Endodermal cell (in vitro differentiated cells): ENCODE results near the gene NSG1. TPM values are rescaled to one million over a fixed set of nuclear protein-coding genes. Genes with fewer than 3 reads are reported as not detected.

ENCODE experiments used
- DNase-seq: peaks from one replicate; pipeline ENCODE4 v3.0.0-alpha.2; 2017
- H3K27ac ChIP-seq: 2 replicates; pipeline ENCODE4 v1.5.1; 2013; ENCODE audit warnings: mild to moderate bottlenecking, low read depth, low read length, moderate library complexity
- H3K27me3 ChIP-seq: 2 replicates; pipeline ENCODE4 v1.6.1; 2013; ENCODE audit warnings: mild to moderate bottlenecking, low read length, moderate library complexity; ENCODE audit not compliant: insufficient read depth, control insufficient read depth, poor library complexity, severe bottlenecking
- H3K36me3 ChIP-seq: 2 replicates; pipeline ENCODE4 v1.7.0; 2013; ENCODE audit warnings: mild to moderate bottlenecking, low read length, moderate library complexity; ENCODE audit not compliant: control insufficient read depth, insufficient read depth
- H3K4me1 ChIP-seq: one replicate; pipeline ENCODE4 v1.7.0; 2013; ENCODE audit warnings: low read length; ENCODE audit not compliant: control insufficient read depth, insufficient read depth
- H3K4me3 ChIP-seq: 2 replicates; pipeline ENCODE4 v1.5.1; 2013; ENCODE audit warnings: mild to moderate bottlenecking, low read length, moderate library complexity
- H3K9ac ChIP-seq: 2 replicates; pipeline ENCODE4 v1.6.1; 2013; ENCODE audit warnings: mild to moderate bottlenecking, low read length, moderate library complexity; ENCODE audit not compliant: poor library complexity, severe bottlenecking; ENCODE audit errors: extremely low read depth
- H3K9me3 ChIP-seq: 2 replicates; pipeline ENCODE4 v1.6.1; 2013; ENCODE audit warnings: mild to moderate bottlenecking, low read length, moderate library complexity; ENCODE audit not compliant: control insufficient read depth
- H3K27ac Mint-ChIP-seq: 2 replicates; pipeline ENCODE4 v1.8.0; 2020; ENCODE audit warnings: mixed read lengths
- H3K27me3 Mint-ChIP-seq: 2 replicates; pipeline ENCODE4 v1.8.0; 2021; ENCODE audit warnings: mild to moderate bottlenecking, mixed read lengths; ENCODE audit not compliant: insufficient read depth
- H3K36me3 Mint-ChIP-seq: 2 replicates; pipeline ENCODE4 v1.8.0; 2020; ENCODE audit warnings: low read depth, mixed read lengths
- H3K4me1 Mint-ChIP-seq: 2 replicates; pipeline ENCODE4 v1.8.0; 2020; ENCODE audit warnings: mixed read lengths
- H3K4me3 Mint-ChIP-seq: 2 replicates; pipeline ENCODE4 v1.8.0; 2020; ENCODE audit warnings: mild to moderate bottlenecking, moderate library complexity, mixed read lengths
- H3K9me3 Mint-ChIP-seq: 2 replicates; pipeline ENCODE4 v1.8.0; 2020; ENCODE audit warnings: mild to moderate bottlenecking, mixed read lengths
- WGBS, 2 experiments: methylation state at CpG; one replicate each; pipeline versions ENCODE4 v1.1.5 to v1.1.7; 2013; ENCODE audit warnings: missing lambda C conversion rate in 2 of 2, mixed read lengths in 1 of 2; ENCODE audit not compliant: insufficient coverage in 1 of 2, insufficient read length in 1 of 2; 5-methylcytosine and 5-hydroxymethylcytosine counted together
- total RNA-seq, 2 donors: library from RNA; stranded (reverse); fragmentation: NEBNext Ultra II Directional in 1 of 2; extraction: Animal tissue kit (Norgen Biotek cat#: 25700) in 1 of 2; gene quantifications; 2 replicates in 1 of 2; 3 replicates in 1 of 2; pipeline ENCODE4 v1.2.1, GENCODE V29; 2021
- TF ChIP-seq, protein P1 (sequence below): fragments of 200-600 bp; sonication (generic); conservative IDR thresholded peaks from 2 replicates; pipeline ENCODE4 v1.5.0; 2021; ENCODE audit warnings: antibody characterized with exemption, mild to moderate bottlenecking

Gene NSG1
- total RNA-seq, 2 donors from 2014 or later: 1.8 to 6.0 TPM

DNA sequence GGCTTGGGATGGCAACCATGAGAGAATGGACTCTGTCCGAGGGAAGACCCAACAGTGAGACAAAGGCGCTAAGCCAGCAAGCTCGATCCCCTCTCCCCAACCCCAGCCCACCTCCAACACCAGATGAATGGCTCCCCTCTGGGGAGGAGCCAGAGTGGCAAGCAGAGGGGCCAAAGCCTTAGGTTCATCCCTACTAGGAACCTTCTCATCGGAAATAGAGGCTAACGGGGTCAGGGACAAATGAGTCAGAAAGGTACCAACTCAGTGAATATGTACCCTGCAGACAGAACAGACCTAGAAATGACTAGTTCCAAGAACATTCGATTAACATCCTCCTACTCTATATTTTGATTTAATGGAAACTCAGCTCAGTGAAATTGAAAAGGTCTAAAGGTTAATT is 73.9 kb downstream of the NSG1 start:
- Mint-ChIP-seq H3K4me3 (no peak overlapping the region), H3K9me3 (peaks cover 4% of the 10 kb centered on the region), H3K36me3 (peaks cover 24% of the 10 kb centered on the region), H3K27ac (no peak overlapping the region), H3K27me3 (no peaks in the 10 kb centered on the region), H3K4me1 (peaks cover 21% of the 10 kb centered on the region)
- DNase-seq: no peak
- H3K9ac ChIP-seq: no peak overlapping the region
- no peaks in the 10 kb centered on the region for H3K9me3 ChIP-seq
- WGBS, 2 experiments: 92% methylated on average over 6 of the region's 6 CpGs; no CpG with 5 or more reads in 1 of the 2 experiments
- H3K4me3 ChIP-seq: no peak overlapping the region
- TF ChIP-seq, protein P1, sequence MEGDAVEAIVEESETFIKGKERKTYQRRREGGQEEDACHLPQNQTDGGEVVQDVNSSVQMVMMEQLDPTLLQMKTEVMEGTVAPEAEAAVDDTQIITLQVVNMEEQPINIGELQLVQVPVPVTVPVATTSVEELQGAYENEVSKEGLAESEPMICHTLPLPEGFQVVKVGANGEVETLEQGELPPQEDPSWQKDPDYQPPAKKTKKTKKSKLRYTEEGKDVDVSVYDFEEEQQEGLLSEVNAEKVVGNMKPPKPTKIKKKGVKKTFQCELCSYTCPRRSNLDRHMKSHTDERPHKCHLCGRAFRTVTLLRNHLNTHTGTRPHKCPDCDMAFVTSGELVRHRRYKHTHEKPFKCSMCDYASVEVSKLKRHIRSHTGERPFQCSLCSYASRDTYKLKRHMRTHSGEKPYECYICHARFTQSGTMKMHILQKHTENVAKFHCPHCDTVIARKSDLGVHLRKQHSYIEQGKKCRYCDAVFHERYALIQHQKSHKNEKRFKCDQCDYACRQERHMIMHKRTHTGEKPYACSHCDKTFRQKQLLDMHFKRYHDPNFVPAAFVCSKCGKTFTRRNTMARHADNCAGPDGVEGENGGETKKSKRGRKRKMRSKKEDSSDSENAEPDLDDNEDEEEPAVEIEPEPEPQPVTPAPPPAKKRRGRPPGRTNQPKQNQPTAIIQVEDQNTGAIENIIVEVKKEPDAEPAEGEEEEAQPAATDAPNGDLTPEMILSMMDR: no peak
- H3K27ac ChIP-seq: no peak overlapping the region
- peaks cover 38% of the 10 kb centered on the region for H3K36me3 ChIP-seq
- peaks cover 6% of the 10 kb centered on the region for H3K4me1 ChIP-seq
- no peaks in the 10 kb centered on the region for H3K27me3 ChIP-seq

DNA sequence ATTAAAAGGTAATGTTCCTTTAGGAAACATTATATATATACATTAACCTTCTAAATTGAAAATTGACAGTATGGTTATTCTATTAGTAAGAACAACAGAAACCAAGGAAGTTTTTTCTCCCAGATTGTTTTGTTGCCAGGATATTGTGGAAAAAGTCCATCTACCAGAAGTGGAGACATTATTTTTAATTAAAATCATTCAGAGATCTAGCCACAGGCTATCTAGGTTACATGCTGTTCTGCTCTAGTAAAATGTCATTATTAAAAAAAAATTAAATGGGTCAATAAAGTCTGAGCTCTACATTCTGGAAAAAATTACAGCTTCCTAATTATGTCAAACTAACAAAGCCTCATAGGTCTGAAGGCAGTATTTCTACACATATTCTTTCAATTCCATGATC is 74.3 kb downstream of the NSG1 start:
- Histone ChIP-seq H3K9me3 (peaks cover 4% of the 10 kb centered on the region), H3K9ac (no peak overlapping the region), H3K4me3 (no peak overlapping the region), H3K4me1 (peaks cover 6% of the 10 kb centered on the region), H3K36me3 (peaks cover 39% of the 10 kb centered on the region), H3K27ac (no peak overlapping the region), H3K27me3 (no peaks in the 10 kb centered on the region)
- TF ChIP-seq, protein P1: no peak
- Mint-ChIP-seq H3K36me3 (peaks cover 27% of the 10 kb centered on the region), H3K9me3 (peaks cover 7% of the 10 kb centered on the region), H3K4me1 (peaks cover 21% of the 10 kb centered on the region), H3K4me3 (no peak overlapping the region), H3K27ac (no peak overlapping the region), H3K27me3 (no peaks in the 10 kb centered on the region)
- DNase-seq: no peak

DNA sequence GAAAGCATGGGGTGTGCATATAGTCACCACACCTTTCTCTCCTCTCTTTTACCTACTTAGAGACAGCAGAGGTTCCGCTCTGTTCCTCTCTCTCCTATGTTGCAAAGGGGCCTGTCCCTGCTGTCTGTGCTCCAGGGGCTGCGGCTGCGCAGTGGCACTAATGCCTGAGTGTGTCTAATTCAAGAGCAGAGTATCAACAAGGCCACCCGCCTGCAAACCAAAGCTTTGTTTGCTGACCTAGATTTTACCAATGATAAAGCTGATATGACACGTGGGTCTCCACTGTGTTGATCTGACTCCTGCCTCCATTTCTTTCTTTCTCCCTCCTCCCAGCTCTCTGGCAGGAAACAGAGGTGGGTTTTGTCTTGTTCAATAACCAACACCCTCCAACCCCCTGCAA is 74.9 kb downstream of the NSG1 start:
- no peak overlapping the region for H3K4me3 Mint-ChIP-seq
- Histone ChIP-seq H3K9ac (no peak overlapping the region), H3K4me1 (peaks cover 6% of the 10 kb centered on the region), H3K9me3 (peaks cover 11% of the 10 kb centered on the region), H3K4me3 (no peak overlapping the region), H3K27me3 (no peaks in the 10 kb centered on the region), H3K27ac (no peak overlapping the region), H3K36me3 (peaks cover 38% of the 10 kb centered on the region)
- no peak overlapping the region for H3K27ac Mint-ChIP-seq
- peaks cover 21% of the 10 kb centered on the region for H3K4me1 Mint-ChIP-seq
- peaks cover 14% of the 10 kb centered on the region for H3K9me3 Mint-ChIP-seq
- whole genome bisulfite sequencing, 2 experiments: 76 to 79% methylated on average over 3 to 5 of the region's 5 CpGs
- no peaks in the 10 kb centered on the region for H3K27me3 Mint-ChIP-seq
- TF ChIP-seq, protein P1: no peak
- H3K36me3 Mint-ChIP-seq: peaks cover 29% of the 10 kb centered on the region
- DNase-seq: no peak
